Measurements from ENCODE around the gene OTOGL.
"Not testable (repeated sequence)": the region's sequence is repeated elsewhere in the genome, so short reads cannot be mapped to it uniquely, and the experiment has no call there.

OTOGL gene

GRCh38 chr12:80058586-80058985, 40.8 kb upstream of the OTOGL start:
- H3K9me3 ChIP-seq: no peaks in the 10 kb centered on the region
- TF ChIP-seq CTCF (IDR thresholded peaks at IDR 0.05): no peak
- H3K4me1 ChIP-seq (ENCODE audit: control insufficient read depth in 1 of 2, insufficient read depth in 1 of 2, low read depth in 1 of 2, low read length in 1 of 2): no peaks in the 10 kb centered on the region
- no peak overlapping the region for H3K4me3 ChIP-seq (ENCODE audit: low read depth in 1 of 2, low read length in 1 of 2)
- no peaks in the 10 kb centered on the region for H3K36me3 ChIP-seq
- no peak overlapping the region for H3K27ac ChIP-seq
- no peaks in the 10 kb centered on the region for H3K27me3 ChIP-seq

GRCh38 chr12:80059102-80059501, 40.2 kb upstream of the OTOGL start:
- Histone ChIP-seq H3K27me3 (no peaks in the 10 kb centered on the region), H3K27ac (no peak overlapping the region), H3K9me3 (no peaks in the 10 kb centered on the region), H3K4me3 (ENCODE audit: low read depth in 1 of 2, low read length in 1 of 2) (no peak overlapping the region), H3K36me3 (no peaks in the 10 kb centered on the region), H3K4me1 (ENCODE audit: control insufficient read depth in 1 of 2, insufficient read depth in 1 of 2, low read depth in 1 of 2, low read length in 1 of 2) (no peaks in the 10 kb centered on the region)
- no peak for TF ChIP-seq CTCF (IDR thresholded peaks at IDR 0.05)

GRCh38 chr12:80059875-80060274, 39.5 kb upstream of the OTOGL start:
- no peaks in the 10 kb centered on the region for H3K27me3 ChIP-seq

GRCh38 chr12:80064269-80064668, 35.1 kb upstream of the OTOGL start:
- no peaks in the 10 kb centered on the region for H3K36me3 ChIP-seq
- no peak overlapping the region for H3K4me3 ChIP-seq (ENCODE audit: low read depth in 1 of 2, low read length in 1 of 2)
- H3K27ac ChIP-seq: no peak overlapping the region
- TF ChIP-seq CTCF (IDR thresholded peaks at IDR 0.05): no peak
- H3K27me3 ChIP-seq: peaks cover 7% of the 10 kb centered on the region
- no peaks in the 10 kb centered on the region for H3K4me1 ChIP-seq (ENCODE audit: control insufficient read depth in 1 of 2, insufficient read depth in 1 of 2, low read depth in 1 of 2, low read length in 1 of 2)
- H3K9me3 ChIP-seq: no peaks in the 10 kb centered on the region

More at GRCh38 chr12:80059875-80060274, 39.5 kb upstream of the OTOGL start:
- Histone ChIP-seq H3K9me3 (no peaks in the 10 kb centered on the region), H3K27ac (no peak overlapping the region), H3K4me1 (ENCODE audit: control insufficient read depth in 1 of 2, insufficient read depth in 1 of 2, low read depth in 1 of 2, low read length in 1 of 2) (no peaks in the 10 kb centered on the region), H3K36me3 (no peaks in the 10 kb centered on the region), H3K4me3 (ENCODE audit: low read depth in 1 of 2, low read length in 1 of 2) (no peak overlapping the region)
- TF ChIP-seq CTCF (IDR thresholded peaks at IDR 0.05): no peak

GRCh38 chr12:80064951-80065350, 34.4 kb upstream of the OTOGL start:
- Histone ChIP-seq H3K27me3 (peaks cover 7% of the 10 kb centered on the region), H3K4me1 (ENCODE audit: control insufficient read depth in 1 of 2, insufficient read depth in 1 of 2, low read depth in 1 of 2, low read length in 1 of 2) (no peaks in the 10 kb centered on the region), H3K4me3 (ENCODE audit: low read depth in 1 of 2, low read length in 1 of 2) (no peak overlapping the region), H3K36me3 (no peaks in the 10 kb centered on the region), H3K9me3 (no peaks in the 10 kb centered on the region), H3K27ac (no peak overlapping the region)
- TF ChIP-seq CTCF (IDR thresholded peaks at IDR 0.05): no peak

GRCh38 chr12:80068173-80068572, 31.2 kb upstream of the OTOGL start:
- H3K9me3 ChIP-seq: no peaks in the 10 kb centered on the region
- H3K4me1 ChIP-seq (ENCODE audit: control insufficient read depth in 1 of 2, insufficient read depth in 1 of 2, low read depth in 1 of 2, low read length in 1 of 2): no peaks in the 10 kb centered on the region
- no peaks in the 10 kb centered on the region for H3K36me3 ChIP-seq
- H3K27me3 ChIP-seq: peaks cover 7% of the 10 kb centered on the region
- H3K27ac ChIP-seq: no peak overlapping the region
- TF ChIP-seq CTCF (IDR thresholded peaks at IDR 0.05): no peak
- H3K4me3 ChIP-seq (ENCODE audit: low read depth in 1 of 2, low read length in 1 of 2): no peak overlapping the region

- not testable (repeated sequence) for H3K4me1 ChIP-seq (ENCODE audit: control insufficient read depth in 1 of 2, insufficient read depth in 1 of 2, low read depth in 1 of 2, low read length in 1 of 2); H3K27me3 ChIP-seq; H3K4me3 ChIP-seq (ENCODE audit: low read depth in 1 of 2, low read length in 1 of 2); H3K9me3 ChIP-seq; H3K36me3 ChIP-seq; H3K27ac ChIP-seq
Observed at GRCh38 chr12:80083892-80084614, 15.3 kb upstream of the OTOGL start.
